Measurements from ENCODE around the gene BPIFB2. TPM values are rescaled to one million over a fixed set of nuclear protein-coding genes. Genes with fewer than 3 reads are reported as not detected.

The BPIFB2 gene
- polyA plus RNA-seq, 1 of the 3 experiments (the other 2 are of a cell fraction), result not detected

DNA sequence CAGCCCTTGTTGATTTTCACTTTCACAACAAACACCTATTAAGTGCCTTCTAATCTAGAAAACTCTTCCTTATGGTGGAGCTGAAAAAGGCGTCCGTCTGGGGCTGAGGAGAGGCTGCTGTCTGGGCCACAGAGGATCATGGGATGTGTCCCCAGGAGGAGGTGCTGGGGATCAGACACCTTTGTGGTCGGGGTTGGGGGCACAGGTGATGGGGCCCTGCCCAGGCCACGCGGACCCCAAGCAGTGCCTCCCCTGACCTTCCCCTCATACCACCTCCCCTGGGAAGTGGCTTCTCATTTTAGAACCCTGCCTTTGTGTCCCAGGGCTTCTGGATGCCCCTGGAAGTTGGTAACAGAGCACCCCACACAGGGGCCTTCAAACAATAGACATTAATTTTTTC is 44.3 kb upstream of the BPIFB2 start (continued):
- TF ChIP-seq, protein P1, sequence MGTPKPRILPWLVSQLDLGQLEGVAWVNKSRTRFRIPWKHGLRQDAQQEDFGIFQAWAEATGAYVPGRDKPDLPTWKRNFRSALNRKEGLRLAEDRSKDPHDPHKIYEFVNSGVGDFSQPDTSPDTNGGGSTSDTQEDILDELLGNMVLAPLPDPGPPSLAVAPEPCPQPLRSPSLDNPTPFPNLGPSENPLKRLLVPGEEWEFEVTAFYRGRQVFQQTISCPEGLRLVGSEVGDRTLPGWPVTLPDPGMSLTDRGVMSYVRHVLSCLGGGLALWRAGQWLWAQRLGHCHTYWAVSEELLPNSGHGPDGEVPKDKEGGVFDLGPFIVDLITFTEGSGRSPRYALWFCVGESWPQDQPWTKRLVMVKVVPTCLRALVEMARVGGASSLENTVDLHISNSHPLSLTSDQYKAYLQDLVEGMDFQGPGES (IDR thresholded peaks at IDR 0.05; ENCODE audit: low read depth, low read length), result no peak

GRCh38 chr20:32964575-32964974 is 42.9 kb upstream of the BPIFB2 start:
- Histone ChIP-seq H3K9me2 (no peaks in the 10 kb centered on the region), H3K4me2 (no peak overlapping the region), H3K36me3 (replicated peaks in 1 of 2; ENCODE audit: control insufficient read depth in 1 of 2, insufficient read depth in 2 of 2, low read length in 1 of 2) (no peaks in the 10 kb centered on the region), H3K27ac (ENCODE audit: low read depth in 2 of 2, low read length in 1 of 2) (no peak overlapping the region), H3K9ac (no peak overlapping the region), H3F3A (replicated peaks; ENCODE audit: insufficient read depth) (no peaks in the 10 kb centered on the region), H3K27me3 (ENCODE audit: insufficient read depth) (peaks cover 39% of the 10 kb centered on the region), H3K9me3 (no peaks in the 10 kb centered on the region), H3K4me1 (ENCODE audit: control insufficient read depth in 1 of 2, insufficient read depth in 2 of 2, low read depth in 1 of 2, low read length in 1 of 2) (no peaks in the 10 kb centered on the region), H2AFZ (ENCODE audit: low read depth) (no peak overlapping the region), H3K4me3 (ENCODE audit: low read depth in 2 of 2, low read length in 1 of 2) (no peak overlapping the region), H4K20me1 (ENCODE audit: insufficient read depth) (no peaks in the 10 kb centered on the region), H3K79me2 (ENCODE audit: insufficient read depth) (no peaks in the 10 kb centered on the region)
- POLR2A ChIA-PET, result no interaction called here
- no peak for DNase-seq
- TF ChIP-seq MAX (IDR thresholded peaks at IDR 0.05; ENCODE audit: low read depth), result no peak
- TF ChIP-seq, protein P2, sequence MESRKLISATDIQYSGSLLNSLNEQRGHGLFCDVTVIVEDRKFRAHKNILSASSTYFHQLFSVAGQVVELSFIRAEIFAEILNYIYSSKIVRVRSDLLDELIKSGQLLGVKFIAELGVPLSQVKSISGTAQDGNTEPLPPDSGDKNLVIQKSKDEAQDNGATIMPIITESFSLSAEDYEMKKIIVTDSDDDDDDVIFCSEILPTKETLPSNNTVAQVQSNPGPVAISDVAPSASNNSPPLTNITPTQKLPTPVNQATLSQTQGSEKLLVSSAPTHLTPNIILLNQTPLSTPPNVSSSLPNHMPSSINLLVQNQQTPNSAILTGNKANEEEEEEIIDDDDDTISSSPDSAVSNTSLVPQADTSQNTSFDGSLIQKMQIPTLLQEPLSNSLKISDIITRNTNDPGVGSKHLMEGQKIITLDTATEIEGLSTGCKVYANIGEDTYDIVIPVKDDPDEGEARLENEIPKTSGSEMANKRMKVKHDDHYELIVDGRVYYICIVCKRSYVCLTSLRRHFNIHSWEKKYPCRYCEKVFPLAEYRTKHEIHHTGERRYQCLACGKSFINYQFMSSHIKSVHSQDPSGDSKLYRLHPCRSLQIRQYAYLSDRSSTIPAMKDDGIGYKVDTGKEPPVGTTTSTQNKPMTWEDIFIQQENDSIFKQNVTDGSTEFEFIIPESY (IDR thresholded peaks at IDR 0.05; ENCODE audit: borderline replicate concordance, low read depth), result no peak
- no peak for TF ChIP-seq TEAD4 (IDR thresholded peaks at IDR 0.05; ENCODE audit: borderline replicate concordance, insufficient read depth)
- no peak for TF ChIP-seq ELF1 (IDR thresholded peaks at IDR 0.05)
- TF ChIP-seq MEF2A (IDR thresholded peaks at IDR 0.05; ENCODE audit: borderline replicate concordance, low read depth), result no peak
- TF ChIP-seq FOXJ3 (CRISPR knock-in tag; IDR thresholded peaks at IDR 0.05), result no peak
- TF ChIP-seq FOXM1 (IDR thresholded peaks at IDR 0.05; ENCODE audit: low read depth), result no peak
- TF ChIP-seq, protein P1 (IDR thresholded peaks at IDR 0.05; ENCODE audit: low read depth, low read length), result no peak
- no peak for TF ChIP-seq RCOR1 (IDR thresholded peaks at IDR 0.05; ENCODE audit: low read length)
- WGBS (ENCODE audit: low lambda C conversion rate), result 19% methylated on average over 6 of the region's 6 CpGs
- CTCF ChIA-PET, result no interaction called here

DNA sequence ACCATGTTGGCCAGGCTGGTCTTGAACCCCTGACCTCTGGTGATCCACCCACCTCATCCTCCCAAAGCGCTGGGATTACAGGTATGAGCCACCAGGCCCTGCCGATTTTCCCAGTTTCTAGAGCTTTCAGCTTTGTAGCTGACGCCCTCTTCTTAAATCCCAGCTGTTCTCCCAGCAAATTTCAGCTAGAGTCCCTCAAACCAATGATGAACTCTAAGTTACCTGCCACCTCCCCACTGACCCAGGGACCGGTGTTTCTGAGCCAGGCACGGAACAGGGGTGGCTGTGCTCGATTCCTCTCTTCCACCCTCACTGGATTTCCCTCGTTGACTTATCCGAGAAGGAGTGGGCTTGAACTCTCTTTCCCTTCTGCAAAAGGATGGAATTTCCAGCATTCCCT is 42.4 kb upstream of the BPIFB2 start:
- no peaks in the 10 kb centered on the region for H4K20me1 ChIP-seq (ENCODE audit: insufficient read depth)
- 40% methylated on average over 8 of the region's 8 CpGs for WGBS (ENCODE audit: low lambda C conversion rate)
- TF ChIP-seq, protein P3, sequence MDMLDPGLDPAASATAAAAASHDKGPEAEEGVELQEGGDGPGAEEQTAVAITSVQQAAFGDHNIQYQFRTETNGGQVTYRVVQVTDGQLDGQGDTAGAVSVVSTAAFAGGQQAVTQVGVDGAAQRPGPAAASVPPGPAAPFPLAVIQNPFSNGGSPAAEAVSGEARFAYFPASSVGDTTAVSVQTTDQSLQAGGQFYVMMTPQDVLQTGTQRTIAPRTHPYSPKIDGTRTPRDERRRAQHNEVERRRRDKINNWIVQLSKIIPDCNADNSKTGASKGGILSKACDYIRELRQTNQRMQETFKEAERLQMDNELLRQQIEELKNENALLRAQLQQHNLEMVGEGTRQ (IDR thresholded peaks at IDR 0.05; ENCODE audit: borderline replicate concordance, low read depth, low read length), result no peak
- TF ChIP-seq PBX3 (IDR thresholded peaks at IDR 0.05) (no peak), NRF1 (IDR thresholded peaks at IDR 0.05; ENCODE audit: low read depth, low read length) (no peak), NFIC (IDR thresholded peaks at IDR 0.05; ENCODE audit: borderline replicate concordance) (no peak), USF1 (IDR thresholded peaks at IDR 0.05; ENCODE audit: borderline replicate concordance, low read depth) (no peak), POLR2AphosphoS5 (IDR thresholded peaks at IDR 0.05; ENCODE audit: low read depth, low read length) (no peak), ELF1 (IDR thresholded peaks at IDR 0.05) (no peak), SIN3A (IDR thresholded peaks at IDR 0.05; ENCODE audit: borderline replicate concordance, low read depth, low read length) (no peak), FOXM1 (IDR thresholded peaks at IDR 0.05; ENCODE audit: low read depth) (no peak), SMC3 (IDR thresholded peaks at IDR 0.05; ENCODE audit: low read depth, low read length) (no peak)

More for the DNA sequence above, 42.4 kb upstream of the BPIFB2 start:
- no peaks in the 10 kb centered on the region for H3F3A ChIP-seq (replicated peaks; ENCODE audit: insufficient read depth)
- POLR2A ChIA-PET, result no interaction called here
- no peaks in the 10 kb centered on the region for H3K9me3 ChIP-seq
- peaks cover 39% of the 10 kb centered on the region for H3K27me3 ChIP-seq (ENCODE audit: insufficient read depth)
- H2AFZ ChIP-seq (ENCODE audit: low read depth), result no peak overlapping the region
- H3K4me2 ChIP-seq, result no peak overlapping the region
- no peaks in the 10 kb centered on the region for H3K9me2 ChIP-seq
- no peaks in the 10 kb centered on the region for H3K36me3 ChIP-seq (replicated peaks in 1 of 2; ENCODE audit: control insufficient read depth in 1 of 2, insufficient read depth in 2 of 2, low read length in 1 of 2)
- H3K9ac ChIP-seq, result no peak overlapping the region
- DNase-seq, result peak; percentile 8
- no peak overlapping the region for H3K4me3 ChIP-seq (ENCODE audit: low read depth in 2 of 2, low read length in 1 of 2)
- CTCF ChIA-PET, result no interaction called here
- H3K27ac ChIP-seq (ENCODE audit: low read depth in 2 of 2, low read length in 1 of 2), result no peak overlapping the region
- H3K4me1 ChIP-seq (ENCODE audit: control insufficient read depth in 1 of 2, insufficient read depth in 2 of 2, low read depth in 1 of 2, low read length in 1 of 2), result no peaks in the 10 kb centered on the region
- no peaks in the 10 kb centered on the region for H3K79me2 ChIP-seq (ENCODE audit: insufficient read depth)

All from SK-N-SH (cell line).